ENCODE measurements around the gene FBXO40.

The FBXO40 gene

DNA sequence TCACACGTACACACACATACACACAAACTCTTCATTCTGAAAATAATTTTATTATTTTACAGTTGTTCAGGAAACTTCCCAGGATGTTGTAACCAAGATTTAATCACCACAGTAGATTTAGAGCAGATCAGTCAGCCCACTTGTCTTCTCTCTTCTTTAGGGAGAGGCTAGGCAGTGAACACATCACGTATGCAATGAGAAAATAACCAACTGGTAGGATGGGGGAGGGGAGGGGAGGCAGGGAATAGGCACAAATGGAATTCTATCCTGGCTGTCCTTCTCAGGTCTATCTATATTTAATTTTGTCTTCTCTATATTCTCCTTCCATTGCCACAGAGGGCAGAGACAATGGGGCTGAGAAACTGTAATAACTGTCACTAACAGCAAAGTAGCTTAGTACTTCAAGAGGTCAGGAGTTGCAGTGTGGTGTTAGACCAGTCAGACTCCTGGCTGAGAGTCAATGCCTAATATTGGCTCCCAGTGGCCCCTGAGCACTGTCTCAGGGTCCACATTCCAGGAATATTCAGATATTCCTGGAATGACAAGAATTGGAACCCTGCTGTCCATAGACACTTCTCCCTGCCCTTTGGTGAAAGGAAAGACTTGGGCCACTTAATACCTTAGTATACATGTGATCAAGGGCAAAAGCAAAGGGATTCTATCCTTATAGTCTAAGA, 70.1 kb downstream of the FBXO40 start:
- no peak for DNase-seq (ENCODE audit: low spot score)

DNA sequence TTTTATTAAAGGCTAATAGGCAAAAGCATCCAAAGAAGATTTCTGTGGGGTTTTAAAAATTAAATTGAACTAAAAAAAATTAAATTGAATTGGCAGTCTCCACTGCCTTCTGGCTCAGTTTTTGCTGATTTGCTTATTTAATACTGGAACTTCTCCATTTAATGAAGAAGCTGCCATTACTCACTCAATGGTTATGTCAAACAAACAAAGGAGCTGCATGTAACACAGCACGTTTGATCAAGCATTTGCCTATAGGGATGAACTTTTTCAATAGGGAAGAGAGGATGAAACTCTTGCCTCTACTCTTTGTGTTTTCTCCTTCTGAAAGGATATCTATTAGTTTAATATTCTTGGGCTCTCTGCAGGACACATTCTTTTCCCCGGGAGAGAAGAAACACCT, 72.3 kb downstream of the FBXO40 start:
- no peak for DNase-seq (ENCODE audit: low spot score)

GRCh38 chr3:121667333-121667732, 74.2 kb downstream of the FBXO40 start:
- no peak for DNase-seq (ENCODE audit: low spot score)

- DNase-seq (ENCODE audit: low spot score), result no peak
Measured at GRCh38 chr3:121670676-121671075, 77.5 kb downstream of the FBXO40 start.

- DNase-seq (ENCODE audit: low spot score), result no peak
Measured at GRCh38 chr3:121677141-121677540, 84.0 kb downstream of the FBXO40 start.
